ELF-1 (cell line): ENCODE data around the gene SUZ12.
"Not testable (repeated sequence)": the region's sequence is repeated elsewhere in the genome, so short reads cannot be mapped to it uniquely, and the experiment has no call there.

Experiments
- DNase-seq: peaks from one replicate; pipeline ENCODE4 v3.0.0-alpha.2; 2016; ENCODE audit warnings: low read depth, low spot score

SUZ12 gene

DNA sequence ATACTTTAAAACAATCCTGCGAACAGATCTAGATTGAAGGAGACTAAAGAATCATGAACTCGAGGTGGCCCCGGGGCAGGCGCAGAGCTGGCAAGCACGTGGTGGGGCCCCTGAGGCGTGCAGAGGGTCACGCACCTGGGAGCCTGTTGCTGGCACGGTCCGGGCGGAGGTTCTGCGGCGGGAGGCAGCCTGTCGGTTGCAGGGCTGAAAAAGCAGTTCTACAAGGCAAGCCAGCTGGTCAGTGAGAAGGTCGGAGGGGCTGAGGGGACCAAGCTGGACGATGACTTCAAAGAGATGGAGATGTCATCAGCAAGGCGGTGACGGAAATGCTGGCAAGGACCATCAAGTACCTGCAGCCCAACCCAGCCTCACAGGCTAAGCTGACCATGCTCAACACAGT lies 103.4 kb downstream of the SUZ12 start:
- DNase-seq: not testable (repeated sequence)

DNA sequence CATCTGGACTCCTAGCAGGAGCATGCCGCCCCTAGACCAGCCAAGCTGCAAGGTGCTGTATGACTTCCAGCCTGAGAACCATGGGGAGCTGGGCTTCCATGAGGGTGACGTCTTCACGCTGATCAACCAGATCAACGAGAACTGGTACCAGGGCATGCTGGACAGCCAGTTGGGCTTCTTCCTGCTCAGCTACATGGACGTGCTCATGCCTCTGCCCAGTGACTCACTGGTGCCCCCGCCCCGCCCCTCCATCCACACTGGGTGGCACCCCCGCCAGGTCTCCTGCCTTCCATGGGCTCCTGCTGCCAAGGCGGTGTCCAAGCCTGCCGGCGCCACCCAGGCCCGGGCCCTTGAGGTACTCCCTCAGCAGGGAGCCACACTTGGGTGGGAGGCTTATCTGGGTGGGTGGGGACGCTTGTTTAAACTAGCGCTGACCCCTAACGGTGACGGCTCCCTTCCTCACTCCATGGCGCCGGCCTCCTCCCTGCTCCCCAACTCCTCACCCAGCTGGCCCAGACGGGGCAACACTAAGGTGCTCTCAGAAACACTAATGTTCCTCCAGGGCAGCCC lies 104.6 kb downstream of the SUZ12 start:
- DNase-seq: not testable (repeated sequence)

DNA sequence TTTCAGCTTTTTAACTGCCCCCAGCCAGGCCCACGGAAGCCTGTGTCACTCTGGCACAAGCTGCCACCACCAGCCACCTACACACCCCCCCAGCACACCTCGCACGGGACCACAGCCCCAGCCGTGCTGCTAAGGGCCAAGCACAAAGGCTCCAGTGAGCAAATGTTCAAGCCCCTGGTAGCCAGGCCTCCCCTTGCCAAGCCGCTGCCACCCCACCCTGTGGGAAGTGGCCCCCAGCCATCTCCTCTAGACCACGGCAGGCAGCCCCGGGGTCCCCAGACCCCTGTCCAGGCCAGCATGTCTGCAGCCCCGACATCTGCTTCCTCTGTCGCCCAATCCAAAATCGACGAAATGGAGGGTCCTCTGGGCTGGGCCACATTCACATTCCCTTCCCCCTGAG lies 105.5 kb downstream of the SUZ12 start:
- not testable (repeated sequence) for DNase-seq

DNA sequence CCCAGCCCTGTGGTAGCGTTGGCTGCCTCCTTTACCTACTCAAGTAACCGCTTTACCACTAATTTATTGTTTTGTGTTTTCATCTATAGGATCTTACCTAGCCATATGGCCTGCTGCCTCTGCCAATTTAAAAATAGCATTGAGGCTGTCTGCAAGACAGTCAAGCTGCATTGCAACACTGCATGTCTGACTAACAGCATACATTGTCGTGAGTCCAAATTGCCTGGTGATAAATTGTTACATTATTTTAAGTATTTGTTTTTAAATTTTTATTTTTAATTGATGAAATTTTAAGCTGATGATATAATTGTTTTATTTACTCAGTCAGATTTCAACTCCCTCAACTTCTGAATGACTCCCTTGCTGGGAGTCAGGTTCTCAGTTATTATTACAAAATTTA lies 108.8 kb downstream of the SUZ12 start:
- not testable (repeated sequence) for DNase-seq

DNA sequence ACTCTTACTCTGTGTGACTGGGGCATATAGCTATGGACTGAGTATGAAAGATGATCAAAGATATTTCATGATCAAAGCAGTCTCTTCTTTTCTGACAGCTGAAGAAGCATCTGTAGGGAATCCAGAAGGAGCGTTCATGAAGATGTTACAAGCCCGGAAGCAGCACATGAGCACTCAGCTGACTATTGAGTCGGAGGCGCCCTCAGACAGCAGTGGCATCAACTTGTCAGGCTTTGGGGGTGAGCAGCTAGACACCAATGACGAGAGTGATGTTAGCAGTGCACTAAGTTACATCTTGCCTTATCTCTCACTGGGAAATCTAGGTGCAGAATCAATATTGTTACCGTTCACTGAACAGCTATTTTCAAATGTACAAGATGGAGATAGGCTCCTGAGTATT lies 110.9 kb downstream of the SUZ12 start:
- not testable (repeated sequence) for DNase-seq
